G401 (cell line): Measurements from ENCODE around the gene FNIP2. TPM values are rescaled to one million over a fixed set of nuclear protein-coding genes. Genes with fewer than 3 reads are reported as not detected.
A peak's percentile ranks its signal among the peaks of the same experiment; 100 is the strongest.
"Not testable (repeated sequence)": the region's sequence is repeated elsewhere in the genome, so short reads cannot be mapped to it uniquely, and the experiment has no call there.

Source experiments
- DNase-seq: peaks from one replicate; pipeline ENCODE4 v3.0.0-alpha.2; 2015; ENCODE audit warnings: low spot score
- in situ Hi-C: cut with HindIII; loops from 2 replicates; pipeline ENCODE4 v1.10.0; 2016; ENCODE audit warnings: low sequenced_read_pairs, mixed read lengths
- total RNA-seq: library from RNA; depleted of rRNA; stranded (reverse); fragments of >200 nt; shearing (Covaris generic); gene quantifications from 2 replicates; pipeline ENCODE4 v1.2.3, GENCODE V29; 2014; rRNA removed

Gene FNIP2
- 19.8 and 28.9 TPM in 2 replicates for total RNA-seq

DNA sequence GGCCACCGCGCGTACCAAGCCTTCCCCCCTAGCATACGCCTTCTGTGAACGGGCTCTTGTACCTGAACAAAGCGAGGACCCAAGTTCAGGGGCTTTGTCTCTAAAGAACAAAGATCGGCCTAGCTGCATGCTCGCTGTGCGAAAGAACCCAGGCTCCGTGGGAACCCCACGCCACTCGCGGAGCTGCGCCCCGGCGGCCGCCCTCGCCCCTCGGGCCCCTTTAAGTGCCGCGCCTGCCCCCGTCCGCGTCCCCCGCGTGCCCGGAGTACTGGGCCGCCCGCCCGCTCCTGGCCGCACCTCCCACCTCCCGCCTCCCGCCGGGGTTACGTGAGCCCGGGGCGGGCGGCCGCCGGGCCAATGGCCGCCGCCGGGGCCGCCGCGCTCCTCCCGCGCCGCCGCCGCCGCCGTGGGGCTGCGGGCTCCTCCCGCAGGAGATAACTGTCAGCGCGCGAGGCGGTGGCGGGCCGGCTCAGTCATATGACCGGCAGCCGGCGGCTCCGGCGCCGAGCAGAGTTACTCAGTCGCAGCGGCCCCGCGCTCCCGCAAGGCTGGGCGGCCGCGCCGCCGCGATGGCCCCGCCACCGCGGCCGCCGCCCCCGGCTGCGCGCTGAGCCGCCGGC lies at the start of gene FNIP2:
Gene FNIP2, plus strand, starts transcription at position 472 of the 620 bp plus-strand sequence. CDS start 187 bp downstream, outside the sequence.
- in situ Hi-C loops = no loop called here
- DNase-seq = peak; percentile 84

- DNase-seq = no peak
- in situ Hi-C loops = no loop called here
These were observed 47.1 kb upstream of the FNIP2 start for GRCh38 chr4:158721680-158722079.

GRCh38 chr4:158722291-158722916 lies 46.4 kb upstream of the FNIP2 start:
- in situ Hi-C loops = no loop called here
- DNase-seq = peak; percentile 60

GRCh38 chr4:158722917-158723793 lies 45.7 kb upstream of the FNIP2 start, which contains the start of gene PPID:
TSS of gene PPID (minus strand) at chr4:158723396. CDS start at chr4:158723288, 108 bp downstream.
- peak; percentile 84 for DNase-seq
- in situ Hi-C loops = no loop called here

GRCh38 chr4:158724637-158725036 lies 44.2 kb upstream of the FNIP2 start:
- no peak for DNase-seq
- in situ Hi-C loops = no loop called here

DNA sequence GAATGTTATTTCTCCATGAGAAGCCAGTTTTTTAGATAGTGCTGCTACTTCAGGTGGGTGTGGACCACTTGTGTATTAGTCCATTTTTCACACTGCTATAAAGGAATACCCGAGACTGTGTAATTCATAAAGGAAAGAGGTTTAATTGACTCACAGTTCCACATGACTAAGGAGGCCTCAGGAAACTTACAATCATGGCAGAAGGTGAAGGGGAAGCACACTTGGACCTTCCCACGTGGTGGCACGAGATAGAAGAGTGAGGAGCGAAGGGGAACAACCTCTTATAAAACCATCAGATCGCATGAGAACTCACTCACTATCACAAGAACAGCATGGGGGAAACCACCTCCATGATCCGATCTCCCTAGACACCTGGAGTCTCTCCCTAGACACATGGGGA lies 42.2 kb upstream of the FNIP2 start:
- in situ Hi-C loops = no loop called here
- no peak for DNase-seq

DNA sequence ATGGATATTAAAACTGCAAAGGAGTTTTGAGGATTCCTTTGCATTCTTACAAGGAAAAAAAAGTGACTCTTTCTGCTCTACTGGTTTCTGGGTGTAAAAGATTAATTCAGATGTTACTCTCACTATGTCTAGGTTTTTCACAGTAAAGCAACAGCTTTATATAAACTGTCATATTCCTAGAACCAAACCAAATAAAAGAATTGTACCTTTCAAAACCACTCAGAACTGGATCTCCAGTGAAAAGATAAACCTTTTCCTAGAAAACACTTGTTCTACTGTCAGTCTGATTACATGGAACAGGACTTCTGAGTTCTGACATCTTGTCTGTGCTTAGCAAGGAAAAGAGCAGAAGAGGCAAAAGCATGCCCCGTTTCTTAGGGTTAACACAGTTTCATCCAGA lies 40.6 kb upstream of the FNIP2 start:
- in situ Hi-C loops = no loop called here
- no peak for DNase-seq

- in situ Hi-C loops = no loop called here
- DNase-seq = peak; percentile 71
These were observed 38.9 kb upstream of the FNIP2 start for GRCh38 chr4:158729716-158730559.

- DNase-seq = no peak
- in situ Hi-C loops = no loop called here
These were observed 30.0 kb upstream of the FNIP2 start for GRCh38 chr4:158738866-158739265.

DNA sequence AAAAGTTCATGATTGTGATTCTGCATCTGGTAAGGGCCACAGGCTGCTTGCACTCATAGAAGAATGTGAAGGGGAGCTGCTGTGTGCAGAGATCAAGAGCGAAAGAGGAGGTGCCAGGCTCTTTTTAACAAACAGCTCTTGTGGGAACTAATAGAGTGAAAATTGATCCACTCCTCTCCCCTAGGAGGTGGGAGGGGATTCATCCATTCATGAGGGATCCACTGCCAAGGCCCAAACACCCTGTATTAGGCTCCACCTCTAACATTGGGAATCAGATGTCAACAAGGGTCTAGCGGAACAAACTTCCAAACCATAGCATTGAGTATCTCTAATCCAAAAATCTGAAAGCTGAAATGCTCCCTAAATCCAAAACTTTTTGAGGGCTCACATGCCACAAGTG lies 29.2 kb upstream of the FNIP2 start:
- no peak for DNase-seq
- in situ Hi-C loops = no loop called here

- DNase-seq = no peak
- in situ Hi-C loops = no loop called here
These were observed 27.4 kb upstream of the FNIP2 start for GRCh38 chr4:158741326-158742021.

- DNase-seq, in situ Hi-C loops: not testable (repeated sequence)
These were observed 22.3 kb upstream of the FNIP2 start for GRCh38 chr4:158746537-158746936.

GRCh38 chr4:158750379-158750778 lies 18.4 kb upstream of the FNIP2 start:
- in situ Hi-C loops = no loop called here
- DNase-seq = no peak

DNA sequence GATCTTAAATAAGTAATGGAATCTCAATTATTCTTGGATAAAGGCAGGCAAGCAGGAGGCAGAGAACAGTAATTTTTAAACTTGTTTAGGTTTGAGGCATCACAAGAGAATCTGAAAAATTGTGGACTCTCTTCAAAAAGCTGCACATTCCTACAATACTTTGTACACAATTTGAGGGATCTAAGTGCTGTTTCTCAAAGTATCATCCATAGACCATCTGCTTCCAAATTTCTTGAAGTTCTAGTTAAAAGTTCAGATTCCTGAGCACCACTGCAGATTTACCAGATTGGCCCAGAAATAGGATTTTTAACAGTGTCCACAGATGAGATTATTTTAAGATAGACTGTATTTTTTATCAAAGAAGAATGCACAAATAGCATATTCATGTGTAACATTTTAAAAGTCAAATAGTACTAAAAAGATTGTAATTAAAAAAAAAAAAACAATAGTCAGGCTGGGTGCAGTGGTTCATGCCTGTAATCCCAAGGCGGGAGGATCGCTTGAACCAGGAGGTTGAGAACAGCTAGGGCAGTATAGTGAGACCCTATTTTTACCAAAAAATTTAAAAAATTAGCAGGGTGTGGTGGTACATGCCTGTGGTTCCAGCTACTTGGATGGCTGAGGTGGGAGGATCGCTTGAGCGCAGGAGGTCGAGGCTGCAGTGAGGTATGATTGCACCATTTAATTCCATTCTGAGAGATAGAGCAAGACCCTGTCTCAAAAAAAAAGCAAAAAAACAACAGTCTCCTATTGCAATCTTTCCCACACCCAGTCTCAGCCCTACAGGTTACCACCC lies 14.2 kb upstream of the FNIP2 start:
- in situ Hi-C loops = no loop called here
- DNase-seq = no peak

GRCh38 chr4:158755819-158756218 lies 13.0 kb upstream of the FNIP2 start:
- DNase-seq, in situ Hi-C loops: not testable (repeated sequence)

DNA sequence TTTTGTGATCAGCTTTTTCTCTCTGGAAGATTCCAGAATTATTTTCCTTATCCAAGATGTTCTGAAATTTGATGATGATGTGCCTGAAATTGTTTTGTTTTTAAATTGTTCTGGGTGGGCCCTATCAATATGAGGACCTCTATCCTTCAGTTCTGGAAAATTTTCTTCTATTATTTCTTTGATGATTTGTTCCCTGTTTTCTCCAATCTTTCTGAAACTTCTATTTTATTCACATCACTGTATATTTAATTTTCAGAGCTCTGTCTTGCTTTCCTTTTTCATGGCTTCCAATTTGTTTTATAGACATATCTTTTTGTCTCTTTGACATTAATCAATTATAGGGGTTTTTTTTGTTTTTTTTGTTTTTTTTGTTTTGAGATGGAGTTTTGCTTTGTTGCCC lies 12.2 kb upstream of the FNIP2 start:
- in situ Hi-C loops = no loop called here
- DNase-seq = no peak

GRCh38 chr4:158758142-158758541 lies 10.7 kb upstream of the FNIP2 start:
- no peak for DNase-seq
- in situ Hi-C loops = no loop called here

- DNase-seq = no peak
- in situ Hi-C loops = no loop called here
These were observed 10.1 kb upstream of the FNIP2 start for GRCh38 chr4:158758703-158759102.
